OCI-LY7 (cell line): ENCODE measurements around the gene LRIG1.

Source experiments
- EZH2phosphoT487 ChIP-seq: fragments of 200-600 bp; sonication (generic); IDR thresholded peaks from 2 replicates; pipeline ENCODE4 v1.6.1; 2018; ENCODE audit warnings: low read depth, borderline replicate concordance, mild to moderate bottlenecking, mixed run types, antibody characterized with exemption, low read length, moderate library complexity, mixed read lengths
- TF ChIP-seq, protein P1 (sequence below): fragments of 200-600 bp; sonication (generic); conservative IDR thresholded peaks from 2 replicates; pipeline ENCODE4 v1.5.1; 2014; ENCODE audit warnings: mild to moderate bottlenecking, antibody characterized with exemption, low read length, moderate library complexity, mixed read lengths

GRCh38 chr3:66527246-66527645 lies 26.4 kb upstream of the LRIG1 start:
- TF ChIP-seq EZH2phosphoT487: no peak
- TF ChIP-seq, protein P1, sequence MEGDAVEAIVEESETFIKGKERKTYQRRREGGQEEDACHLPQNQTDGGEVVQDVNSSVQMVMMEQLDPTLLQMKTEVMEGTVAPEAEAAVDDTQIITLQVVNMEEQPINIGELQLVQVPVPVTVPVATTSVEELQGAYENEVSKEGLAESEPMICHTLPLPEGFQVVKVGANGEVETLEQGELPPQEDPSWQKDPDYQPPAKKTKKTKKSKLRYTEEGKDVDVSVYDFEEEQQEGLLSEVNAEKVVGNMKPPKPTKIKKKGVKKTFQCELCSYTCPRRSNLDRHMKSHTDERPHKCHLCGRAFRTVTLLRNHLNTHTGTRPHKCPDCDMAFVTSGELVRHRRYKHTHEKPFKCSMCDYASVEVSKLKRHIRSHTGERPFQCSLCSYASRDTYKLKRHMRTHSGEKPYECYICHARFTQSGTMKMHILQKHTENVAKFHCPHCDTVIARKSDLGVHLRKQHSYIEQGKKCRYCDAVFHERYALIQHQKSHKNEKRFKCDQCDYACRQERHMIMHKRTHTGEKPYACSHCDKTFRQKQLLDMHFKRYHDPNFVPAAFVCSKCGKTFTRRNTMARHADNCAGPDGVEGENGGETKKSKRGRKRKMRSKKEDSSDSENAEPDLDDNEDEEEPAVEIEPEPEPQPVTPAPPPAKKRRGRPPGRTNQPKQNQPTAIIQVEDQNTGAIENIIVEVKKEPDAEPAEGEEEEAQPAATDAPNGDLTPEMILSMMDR: no peak
